ENCODE data around the gene RALGAPB.
"Not testable (repeated sequence)": the region's sequence is repeated elsewhere in the genome, so short reads cannot be mapped to it uniquely, and the experiment has no call there.

RALGAPB gene

GRCh38 chr20:38589967-38590675 is 117.5 kb downstream of the RALGAPB start:
- Histone ChIP-seq H3K9ac (ENCODE audit: low read length) (no peak overlapping the region), H3K4me1 (ENCODE audit: low read length) (no peaks in the 10 kb centered on the region), H3K36me3 (replicated peaks; ENCODE audit: insufficient read depth, low read length) (no peaks in the 10 kb centered on the region), H4K20me1 (ENCODE audit: insufficient read depth, low read length) (no peaks in the 10 kb centered on the region), H3K4me3 (ENCODE audit: low read length) (no peak overlapping the region), H3F3A (ENCODE audit: insufficient read depth, low read length) (no peaks in the 10 kb centered on the region), H2AFZ (ENCODE audit: low read length) (no peak overlapping the region), H3K9me2 (replicated peaks; ENCODE audit: insufficient read depth, low read length) (no peaks in the 10 kb centered on the region), H3K27ac (ENCODE audit: low read length) (no peak overlapping the region), H3K79me2 (ENCODE audit: low read length) (no peaks in the 10 kb centered on the region), H3K27me3 (replicated peaks; ENCODE audit: insufficient read depth, low read length) (no peaks in the 10 kb centered on the region), H3K4me2 (ENCODE audit: low read depth, low read length) (no peak overlapping the region), H3K9me3 (replicated peaks; ENCODE audit: insufficient read depth, low read length) (no peaks in the 10 kb centered on the region)
- no peak for DNase-seq
- no peak for TF ChIP-seq EZH2 (optimal IDR thresholded peaks at IDR 0.05; ENCODE audit: low read depth, low read length)
- no peak for TF ChIP-seq EZH2phosphoT487 (IDR thresholded peaks at IDR 0.05; ENCODE audit: low read length)
- TF ChIP-seq CTCF (IDR thresholded peaks at IDR 0.05; ENCODE audit: low read length): no peak

- no peaks in the 10 kb centered on the region for H3K36me3 ChIP-seq (replicated peaks; ENCODE audit: insufficient read depth, low read length)
- TF ChIP-seq EZH2phosphoT487 (IDR thresholded peaks at IDR 0.05; ENCODE audit: low read length) (no peak), CTCF (IDR thresholded peaks at IDR 0.05; ENCODE audit: low read length) (no peak), EZH2 (optimal IDR thresholded peaks at IDR 0.05; ENCODE audit: low read depth, low read length) (no peak)
- H3K9me3 ChIP-seq (replicated peaks; ENCODE audit: insufficient read depth, low read length): no peaks in the 10 kb centered on the region
- no peaks in the 10 kb centered on the region for H4K20me1 ChIP-seq (ENCODE audit: insufficient read depth, low read length)
- H3K4me2 ChIP-seq (ENCODE audit: low read depth, low read length): no peak overlapping the region
- H3K9ac ChIP-seq (ENCODE audit: low read length): no peak overlapping the region
- H3K27me3 ChIP-seq (replicated peaks; ENCODE audit: insufficient read depth, low read length): no peaks in the 10 kb centered on the region
- no peaks in the 10 kb centered on the region for H3F3A ChIP-seq (ENCODE audit: insufficient read depth, low read length)
- no peaks in the 10 kb centered on the region for H3K79me2 ChIP-seq (ENCODE audit: low read length)
- H2AFZ ChIP-seq (ENCODE audit: low read length): no peak overlapping the region
- DNase-seq: no peak
- H3K27ac ChIP-seq (ENCODE audit: low read length): no peak overlapping the region
- no peaks in the 10 kb centered on the region for H3K4me1 ChIP-seq (ENCODE audit: low read length)
- no peaks in the 10 kb centered on the region for H3K9me2 ChIP-seq (replicated peaks; ENCODE audit: insufficient read depth, low read length)
- no peak overlapping the region for H3K4me3 ChIP-seq (ENCODE audit: low read length)
Measured at GRCh38 chr20:38590676-38591473, 118.2 kb downstream of the RALGAPB start.

GRCh38 chr20:38591474-38592410 is 119.1 kb downstream of the RALGAPB start:
- no peaks in the 10 kb centered on the region for H3K9me3 ChIP-seq (replicated peaks; ENCODE audit: insufficient read depth, low read length)
- no peak overlapping the region for H2AFZ ChIP-seq (ENCODE audit: low read length)
- no peaks in the 10 kb centered on the region for H3K27me3 ChIP-seq (replicated peaks; ENCODE audit: insufficient read depth, low read length)
- no peak overlapping the region for H3K4me2 ChIP-seq (ENCODE audit: low read depth, low read length)
- no peak overlapping the region for H3K27ac ChIP-seq (ENCODE audit: low read length)
- DNase-seq: no peak
- no peaks in the 10 kb centered on the region for H3F3A ChIP-seq (ENCODE audit: insufficient read depth, low read length)
- no peaks in the 10 kb centered on the region for H3K79me2 ChIP-seq (ENCODE audit: low read length)
- H3K9ac ChIP-seq (ENCODE audit: low read length): no peak overlapping the region
- H3K9me2 ChIP-seq (replicated peaks; ENCODE audit: insufficient read depth, low read length): no peaks in the 10 kb centered on the region
- no peak overlapping the region for H3K4me3 ChIP-seq (ENCODE audit: low read length)
- no peaks in the 10 kb centered on the region for H3K36me3 ChIP-seq (replicated peaks; ENCODE audit: insufficient read depth, low read length)
- TF ChIP-seq EZH2 (optimal IDR thresholded peaks at IDR 0.05; ENCODE audit: low read depth, low read length): no peak
- no peak for TF ChIP-seq CTCF (IDR thresholded peaks at IDR 0.05; ENCODE audit: low read length)
- no peak for TF ChIP-seq EZH2phosphoT487 (IDR thresholded peaks at IDR 0.05; ENCODE audit: low read length)
- H3K4me1 ChIP-seq (ENCODE audit: low read length): no peaks in the 10 kb centered on the region
- no peaks in the 10 kb centered on the region for H4K20me1 ChIP-seq (ENCODE audit: insufficient read depth, low read length)

GRCh38 chr20:38592411-38592790 is 119.8 kb downstream of the RALGAPB start:
- not testable (repeated sequence) for H3K27me3 ChIP-seq (replicated peaks; ENCODE audit: insufficient read depth, low read length); H3K9me2 ChIP-seq (replicated peaks; ENCODE audit: insufficient read depth, low read length); H3K36me3 ChIP-seq (replicated peaks; ENCODE audit: insufficient read depth, low read length); H3K4me3 ChIP-seq (ENCODE audit: low read length); DNase-seq; H3K27ac ChIP-seq (ENCODE audit: low read length); H4K20me1 ChIP-seq (ENCODE audit: insufficient read depth, low read length); H3K9ac ChIP-seq (ENCODE audit: low read length); H3K9me3 ChIP-seq (replicated peaks; ENCODE audit: insufficient read depth, low read length); H3K79me2 ChIP-seq (ENCODE audit: low read length); H2AFZ ChIP-seq (ENCODE audit: low read length); H3K4me1 ChIP-seq (ENCODE audit: low read length); H3K4me2 ChIP-seq (ENCODE audit: low read depth, low read length); H3F3A ChIP-seq (ENCODE audit: insufficient read depth, low read length)

GRCh38 chr20:38594281-38594680 is 121.6 kb downstream of the RALGAPB start:
- not testable (repeated sequence) for H3K9me3 ChIP-seq (replicated peaks; ENCODE audit: insufficient read depth, low read length); H3K4me3 ChIP-seq (ENCODE audit: low read length); DNase-seq; H4K20me1 ChIP-seq (ENCODE audit: insufficient read depth, low read length); H2AFZ ChIP-seq (ENCODE audit: low read length); H3K9me2 ChIP-seq (replicated peaks; ENCODE audit: insufficient read depth, low read length); H3K27me3 ChIP-seq (replicated peaks; ENCODE audit: insufficient read depth, low read length); H3K4me1 ChIP-seq (ENCODE audit: low read length); H3K9ac ChIP-seq (ENCODE audit: low read length); H3K27ac ChIP-seq (ENCODE audit: low read length); H3F3A ChIP-seq (ENCODE audit: insufficient read depth, low read length); H3K79me2 ChIP-seq (ENCODE audit: low read length); H3K36me3 ChIP-seq (replicated peaks; ENCODE audit: insufficient read depth, low read length); H3K4me2 ChIP-seq (ENCODE audit: low read depth, low read length)

Data from MM.1S (cell line).